GM18519 (cell line): Measurements from ENCODE around the gene DNAJB8.

Source experiments
- ATAC-seq: cut with Tn5 transposase; IDR thresholded peaks from one replicate; pipeline ENCODE4 v1.9.1; 2021; ENCODE audit warnings: mild to moderate bottlenecking, moderate library complexity; ENCODE audit not compliant: unreplicated experiment, low FRiP score

DNAJB8 gene

DNA sequence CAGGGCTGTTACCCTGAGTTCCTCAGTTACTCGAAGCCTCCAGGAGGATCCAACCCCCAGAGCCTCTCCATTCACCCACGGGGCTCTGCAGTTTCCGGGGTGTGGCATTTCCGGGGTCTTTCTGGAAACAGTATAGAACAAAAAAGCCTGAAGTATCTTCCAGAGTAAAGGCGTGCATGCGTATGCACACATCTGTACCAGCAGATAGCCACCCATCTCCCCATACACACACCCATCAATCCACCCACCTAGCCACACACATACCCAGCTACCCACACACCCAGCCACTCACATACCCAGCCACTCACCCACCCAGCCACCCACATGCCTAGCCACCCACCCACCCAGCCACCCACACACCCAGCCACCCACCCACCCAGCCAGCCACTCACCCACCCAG, 2.9 kb upstream of the DNAJB8 start:
- ATAC-seq: no peak

DNA sequence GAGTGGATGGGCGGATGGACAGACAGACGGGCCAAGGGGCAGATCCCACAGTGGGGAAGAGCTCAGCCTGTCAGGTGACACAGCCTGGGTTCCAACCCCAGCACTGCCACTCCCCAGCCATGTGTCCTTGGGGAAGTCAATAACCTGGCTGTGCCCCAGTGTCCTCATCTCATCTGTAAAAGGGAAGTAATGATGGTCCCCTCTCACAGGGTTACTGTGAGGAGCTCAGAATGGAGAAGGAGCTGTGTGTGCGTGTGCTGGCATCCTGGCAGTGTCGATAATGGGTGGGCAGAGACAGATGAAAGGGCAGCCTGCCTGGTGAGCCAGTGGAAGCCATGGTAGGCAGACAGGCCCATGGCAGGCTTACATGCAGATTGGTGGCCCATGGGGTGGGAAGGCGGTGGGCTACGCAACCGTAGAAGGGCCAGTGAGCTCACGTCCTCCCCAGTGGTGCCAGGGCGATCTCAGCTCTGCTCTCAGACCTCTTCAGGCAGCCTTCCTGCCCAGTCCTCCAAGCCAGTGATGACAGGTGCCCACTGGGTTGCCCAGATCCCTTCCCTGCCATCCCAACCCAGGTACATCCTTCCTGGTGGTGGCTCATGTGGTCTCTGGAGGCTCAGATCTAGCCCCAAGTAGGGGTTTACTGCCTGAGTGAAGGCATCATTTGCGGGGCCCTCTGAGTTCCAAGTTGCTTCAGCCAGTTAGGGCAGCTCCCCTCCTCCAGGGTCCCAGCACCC, 2.3 kb upstream of the DNAJB8 start:
- no peak for ATAC-seq

DNA sequence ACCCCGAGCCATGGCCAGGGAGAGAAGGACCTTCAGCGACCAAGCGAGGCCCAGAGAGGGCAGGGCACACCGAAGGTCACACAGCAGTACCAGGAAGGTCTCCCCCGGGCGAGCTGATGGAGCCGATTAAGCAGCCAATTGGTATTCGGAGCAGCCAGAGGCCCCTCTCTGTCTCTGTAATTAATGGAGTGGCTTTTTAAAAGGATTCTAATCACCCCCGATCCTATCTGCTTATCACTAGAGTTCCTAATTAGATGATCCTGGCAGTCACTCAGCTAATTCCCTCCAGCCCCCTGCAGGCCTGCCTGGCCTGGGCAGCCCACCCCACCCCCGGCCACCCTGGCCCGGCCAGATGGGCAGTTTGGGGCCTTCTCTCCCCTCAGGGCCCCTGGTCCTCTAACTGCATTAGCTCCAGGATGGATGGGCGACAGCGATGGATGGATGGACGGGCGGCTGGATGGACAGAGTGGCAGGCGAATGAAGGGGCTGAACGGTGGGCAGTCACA, 1.6 kb upstream of the DNAJB8 start:
- ATAC-seq: no peak

GRCh38 chr3:128464702-128465101, 2.0 kb downstream of the DNAJB8 start:
- ATAC-seq: no peak

GRCh38 chr3:128464188-128464587, 2.5 kb downstream of the DNAJB8 start:
- ATAC-seq: no peak

DNA sequence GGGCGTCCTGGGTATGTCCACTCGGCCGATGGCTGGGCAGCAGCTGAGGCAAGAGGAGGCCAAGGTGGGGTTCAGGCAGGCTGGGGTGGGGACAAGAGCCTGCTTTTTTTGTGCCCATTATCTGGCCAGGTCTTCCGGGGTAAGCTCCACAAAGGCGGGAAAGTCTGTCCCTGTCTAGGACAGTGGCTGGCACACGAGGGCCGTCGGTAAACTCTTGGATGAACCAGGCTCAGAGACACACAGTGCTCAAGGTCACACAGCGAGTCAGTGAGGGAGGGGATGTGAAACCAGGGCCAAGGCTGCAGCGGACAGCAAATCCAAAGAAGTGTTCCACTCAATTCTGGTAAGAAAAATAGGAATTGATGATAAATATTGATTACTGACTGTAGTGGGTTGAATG, 2.9 kb downstream of the DNAJB8 start:
- ATAC-seq: no peak

GRCh38 chr3:128463354-128463753, 3.3 kb downstream of the DNAJB8 start:
- ATAC-seq: no peak

- no peak for ATAC-seq
These were observed 3.8 kb downstream of the DNAJB8 start for GRCh38 chr3:128462931-128463330.

DNA sequence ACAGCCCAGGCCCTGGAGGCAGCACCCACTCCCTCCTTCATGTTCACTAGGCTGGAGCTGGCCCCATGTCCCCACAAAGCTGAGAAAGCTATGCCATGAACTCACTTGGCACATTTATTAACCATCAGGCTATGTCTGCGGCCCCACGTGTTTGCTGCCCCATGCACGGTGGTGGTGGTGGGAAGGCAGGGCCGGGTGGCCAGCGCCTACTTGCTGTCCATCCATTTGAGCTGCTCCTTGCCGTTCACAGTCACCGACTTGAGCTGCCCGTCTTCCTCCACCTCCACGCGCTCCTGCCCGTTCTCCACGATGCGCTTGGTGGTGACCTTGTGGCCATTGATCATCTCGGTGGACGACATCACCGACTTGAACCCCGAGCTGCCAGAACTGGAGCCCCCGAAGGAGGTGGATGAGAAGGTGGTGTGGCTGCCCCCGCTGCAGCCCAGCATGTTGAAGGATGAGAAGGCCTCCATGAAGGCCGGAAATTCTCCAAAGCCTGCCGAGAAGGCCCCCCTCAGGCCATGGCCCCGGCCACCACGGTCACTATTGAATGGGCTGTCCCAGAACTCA, 4.3 kb downstream of the DNAJB8 start:
- no peak for ATAC-seq

DNA sequence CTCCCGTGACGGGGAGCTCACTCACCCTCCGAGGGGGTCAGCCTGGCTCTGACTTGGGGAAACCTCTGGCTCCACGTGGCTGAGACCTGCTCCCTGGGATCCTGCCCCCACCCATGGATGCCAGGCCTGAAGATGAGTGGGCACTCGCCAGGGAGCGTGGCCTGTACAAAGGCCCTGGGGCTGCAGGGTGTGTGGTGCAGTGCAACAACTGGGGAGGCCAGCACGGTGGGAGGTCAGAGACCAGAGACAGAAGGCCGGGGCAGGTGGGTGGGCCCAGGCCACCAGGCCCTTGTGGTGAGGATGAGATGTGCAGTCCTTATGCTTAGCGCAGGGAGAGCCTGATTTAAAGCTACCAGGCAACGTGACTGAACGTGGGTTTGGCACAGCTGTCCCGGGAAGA, 5.0 kb downstream of the DNAJB8 start:
- no peak for ATAC-seq

GRCh38 chr3:128459461-128459820, 7.2 kb downstream of the DNAJB8 start:
- no peak for ATAC-seq

DNA sequence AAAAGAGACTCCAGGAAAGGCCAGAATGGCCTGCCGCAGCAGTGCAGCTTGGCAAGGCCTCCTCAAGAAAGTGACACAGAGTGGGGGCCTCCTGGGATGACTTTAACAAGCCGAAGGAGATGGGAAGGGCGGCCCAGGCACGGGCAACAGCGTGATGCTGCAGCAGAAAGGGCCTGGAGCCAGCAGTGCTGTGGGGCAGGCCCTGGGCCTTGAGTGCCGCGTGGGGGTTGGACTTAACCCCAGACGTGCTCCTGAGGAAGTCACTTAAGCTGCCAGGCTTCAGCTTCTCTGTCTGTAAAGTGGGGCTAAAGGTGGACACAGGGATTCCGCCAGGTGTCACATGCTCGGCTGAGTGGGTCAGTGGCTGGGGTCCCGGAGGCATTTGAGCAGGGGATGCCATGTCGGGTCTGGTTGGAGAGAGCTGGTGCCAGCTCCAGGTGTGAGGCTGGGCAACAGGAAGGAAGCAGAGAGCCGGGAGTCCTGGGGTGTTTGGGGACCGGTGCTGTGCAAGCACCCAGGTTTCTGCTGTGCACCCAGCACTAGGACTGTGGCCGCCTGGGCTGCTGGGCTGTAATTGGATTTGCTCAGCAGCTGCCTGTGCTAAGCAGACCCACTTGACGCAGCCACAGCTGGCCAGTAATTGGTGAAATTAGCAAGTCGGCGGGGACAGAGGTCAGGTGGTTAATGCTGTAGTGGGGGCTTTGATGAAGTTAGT, 7.8 kb downstream of the DNAJB8 start:
- no peak for ATAC-seq

DNA sequence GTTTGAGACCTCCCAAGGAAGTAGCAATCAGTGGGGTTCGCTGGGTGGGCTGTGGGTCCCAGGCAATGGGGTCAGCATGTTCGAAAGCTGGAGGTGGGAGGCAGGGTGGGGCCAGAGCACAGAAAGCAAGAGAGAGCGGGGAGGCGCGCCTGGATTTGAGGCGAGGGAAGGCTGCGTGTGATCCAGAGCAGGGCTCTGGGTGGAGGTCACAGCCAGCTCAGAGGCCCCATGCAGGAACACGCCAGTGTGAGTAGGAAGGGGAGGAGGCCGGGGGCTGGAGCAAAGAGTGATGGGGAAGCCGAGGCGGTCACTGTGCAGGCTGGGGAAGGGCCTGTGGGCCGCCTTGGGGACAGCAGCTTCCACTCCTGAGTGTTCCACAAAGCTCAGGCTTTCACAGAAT, 8.8 kb downstream of the DNAJB8 start:
- no peak for ATAC-seq

DNA sequence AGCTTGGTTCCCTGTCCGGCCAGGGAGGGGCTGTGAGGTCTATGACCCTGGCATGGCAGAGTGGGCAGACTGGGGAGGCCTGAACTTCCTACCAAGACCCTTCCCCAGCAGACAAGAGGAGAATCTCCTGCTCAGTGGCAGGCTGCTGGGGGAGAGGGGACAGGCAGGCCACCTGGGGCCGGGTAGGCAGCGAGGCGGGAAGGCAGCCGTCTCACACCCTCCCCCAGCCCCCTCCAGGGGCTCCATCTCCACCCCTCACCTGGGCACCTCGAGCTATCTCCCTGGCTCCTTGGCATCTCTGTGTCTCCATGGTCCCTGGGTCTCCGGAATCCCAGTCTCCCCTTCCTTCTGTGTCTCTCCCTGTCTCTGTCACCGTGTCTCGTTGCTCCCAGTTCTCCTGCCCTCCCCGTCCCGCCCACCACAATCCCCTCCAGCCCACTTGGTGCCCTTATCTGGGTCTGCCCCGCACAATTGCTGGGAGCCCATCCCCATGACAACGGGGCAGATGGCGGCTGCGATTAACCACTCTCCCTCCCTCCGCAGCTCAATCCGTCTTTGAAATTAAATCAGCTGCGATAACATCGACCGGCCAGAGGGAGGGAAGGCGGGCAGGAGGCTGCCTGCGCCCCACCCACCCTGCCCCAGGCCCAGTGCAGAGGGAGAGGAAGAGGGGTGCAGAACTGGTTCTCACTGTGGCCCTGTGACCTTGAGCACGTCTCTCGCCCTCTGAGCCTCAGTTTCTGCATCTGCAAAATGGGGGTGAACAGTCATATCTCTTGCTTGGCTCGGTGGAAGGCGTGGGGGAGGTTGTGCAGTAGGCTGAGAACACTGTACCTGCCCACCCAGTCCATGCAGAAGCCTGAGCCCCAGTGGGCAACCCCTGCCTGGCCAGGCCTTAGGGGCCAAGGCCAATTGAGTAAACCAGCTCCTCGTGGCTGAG, 9.6 kb downstream of the DNAJB8 start:
- no peak for ATAC-seq

DNA sequence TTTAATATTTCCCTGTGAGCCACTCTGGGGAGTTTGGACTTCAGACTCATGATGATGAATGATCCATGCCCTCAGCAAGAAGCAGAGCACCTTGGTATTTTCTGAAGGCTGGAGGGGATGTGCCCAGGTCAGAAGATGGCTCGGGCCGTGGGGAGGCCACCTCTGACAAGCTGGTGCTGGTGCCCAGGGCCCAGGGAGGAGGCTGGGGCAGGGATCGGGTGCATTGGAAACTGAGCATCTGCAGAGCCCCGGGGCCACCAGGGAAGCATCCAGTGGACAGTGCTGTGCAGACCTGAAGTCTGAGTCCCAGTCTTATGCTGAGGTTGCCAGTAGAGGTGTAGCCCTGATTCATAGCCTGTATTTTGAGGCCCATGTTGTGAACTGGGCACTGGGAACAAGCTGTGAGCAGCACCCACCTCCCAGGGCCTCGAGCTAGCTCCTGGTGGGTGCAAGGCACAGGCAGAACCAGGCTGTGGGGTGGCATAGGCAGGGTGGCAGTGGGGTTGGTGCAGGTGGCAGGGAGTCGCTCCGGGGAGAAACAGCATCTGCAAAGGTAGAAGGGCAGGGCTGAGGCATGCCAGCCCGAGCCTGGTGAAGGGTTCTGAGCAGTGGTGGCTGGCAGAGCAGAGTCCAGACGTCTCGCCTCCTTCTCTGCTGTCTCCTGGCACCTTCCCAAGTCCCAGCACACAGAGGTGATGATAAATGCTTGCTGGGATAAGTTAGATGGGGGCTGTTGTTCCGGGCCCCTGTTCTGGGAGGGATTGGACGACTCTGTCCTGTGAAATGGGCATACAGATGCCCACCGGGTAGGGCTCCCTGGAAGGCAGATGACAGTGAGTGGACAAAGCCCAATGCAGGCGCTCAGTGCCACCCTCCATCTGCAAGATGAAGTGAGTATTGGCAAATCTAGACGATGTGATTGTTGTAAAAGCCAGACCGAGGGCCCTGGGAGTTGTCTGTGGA, 10.6 kb downstream of the DNAJB8 start:
- ATAC-seq: no peak

DNA sequence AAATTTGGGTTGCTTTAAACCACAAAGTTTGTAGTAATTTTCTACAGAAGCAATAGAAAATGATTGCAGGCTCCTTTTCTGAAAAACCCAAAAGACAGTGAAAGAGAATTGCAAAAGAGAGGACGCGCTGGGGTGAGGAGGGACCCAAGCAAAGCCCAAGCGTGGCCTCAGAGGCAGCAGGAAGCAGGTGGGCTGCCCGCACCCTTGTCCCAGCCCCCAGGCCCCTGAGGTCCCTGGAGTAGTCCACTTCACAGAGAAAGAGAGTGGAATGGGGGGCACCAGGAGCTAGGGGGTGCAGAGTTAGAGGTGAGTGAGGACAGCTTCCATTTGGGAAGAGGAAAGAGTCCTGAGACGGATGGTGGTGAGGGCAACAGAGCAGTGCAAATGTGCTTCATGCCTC, 11.6 kb downstream of the DNAJB8 start:
- ATAC-seq: no peak

- ATAC-seq: no peak
These were observed 12.4 kb downstream of the DNAJB8 start for GRCh38 chr3:128454310-128454618.

- ATAC-seq: no peak
These were observed 13.0 kb downstream of the DNAJB8 start for GRCh38 chr3:128453501-128454309.
